Measurements from ENCODE around the gene PVALB. TPM values are rescaled to one million over a fixed set of nuclear protein-coding genes. Genes with fewer than 3 reads are reported as not detected.

PVALB gene
- polyA plus RNA-seq, 3 donors: 0.65 TPM; not detected in 2

DNA sequence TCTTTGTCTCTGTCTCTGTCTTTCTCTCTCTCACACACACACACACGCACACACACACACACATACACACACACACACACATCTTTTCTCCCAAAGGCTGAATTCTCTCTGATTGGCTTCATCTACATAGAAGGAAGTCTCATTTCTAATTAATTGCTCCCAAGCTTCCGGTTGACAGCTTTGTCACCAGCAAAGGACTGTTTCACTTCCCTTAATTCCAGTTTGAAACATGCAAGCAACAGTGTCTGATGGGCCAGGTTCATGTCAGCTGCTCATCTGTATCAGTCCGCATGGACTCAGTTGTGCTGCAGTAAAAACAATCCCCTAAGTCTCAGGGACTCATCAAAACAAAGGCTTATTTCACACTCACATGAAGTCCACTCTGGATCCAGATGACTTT lies 16.2 kb upstream of the PVALB start:
- DNase-seq: peak; percentile 78 to 87 (median 87)
- Histone ChIP-seq H3K27ac (ENCODE audit: low read depth in 1 of 2, low read length in 2 of 2) (no peak overlapping the region), H3K4me2 (replicated peaks; ENCODE audit: extremely low read depth, low read length, poor library complexity, severe bottlenecking) (peak overlapping the region; percentile 44), H3K27me3 (ENCODE audit: control insufficient read depth in 2 of 2, insufficient read depth in 2 of 2, low read length in 2 of 2) (peaks cover 50 to 73% of the 10 kb centered on the region in 2 donors), H3K9ac (ENCODE audit: insufficient read depth, low read length, poor library complexity, severe bottlenecking) (no peak overlapping the region), H3K36me3 (replicated peaks in 1 of 2; ENCODE audit: control insufficient read depth in 1 of 2, insufficient read depth in 2 of 2, low read length in 2 of 2) (no peaks in the 10 kb centered on the region), H3K4me1 (ENCODE audit: control insufficient read depth in 1 of 2, insufficient read depth in 2 of 2, low read length in 2 of 2) (peaks cover 26 to 28% of the 10 kb centered on the region in 2 donors), H2AFZ (ENCODE audit: insufficient read depth, low read depth, low read length, poor library complexity, severe bottlenecking) (no peak overlapping the region), H4K20me1 (ENCODE audit: insufficient read depth, low read length) (no peaks in the 10 kb centered on the region), H3K79me2 (ENCODE audit: insufficient read depth, low read length) (no peaks in the 10 kb centered on the region), H3K4me3 (replicated peaks in 1 of 3; ENCODE audit: low read depth in 2 of 3, low read length in 3 of 3) (peak overlapping the region in 1 of 3 experiments; percentile 20), H3K9me3 (replicated peaks in 1 of 2; ENCODE audit: control insufficient read depth in 1 of 2, insufficient read depth in 1 of 2, low read length in 2 of 2) (peaks cover 40 to 45% of the 10 kb centered on the region in 2 donors)
- peak overlapping the region in 1 of 2 donors; percentile 81 for H3K4me3 Mint-ChIP-seq
- peak overlapping the region; percentile 6 to 87 (median 70) for H3K27ac Mint-ChIP-seq
- TF ChIP-seq, protein P1, sequence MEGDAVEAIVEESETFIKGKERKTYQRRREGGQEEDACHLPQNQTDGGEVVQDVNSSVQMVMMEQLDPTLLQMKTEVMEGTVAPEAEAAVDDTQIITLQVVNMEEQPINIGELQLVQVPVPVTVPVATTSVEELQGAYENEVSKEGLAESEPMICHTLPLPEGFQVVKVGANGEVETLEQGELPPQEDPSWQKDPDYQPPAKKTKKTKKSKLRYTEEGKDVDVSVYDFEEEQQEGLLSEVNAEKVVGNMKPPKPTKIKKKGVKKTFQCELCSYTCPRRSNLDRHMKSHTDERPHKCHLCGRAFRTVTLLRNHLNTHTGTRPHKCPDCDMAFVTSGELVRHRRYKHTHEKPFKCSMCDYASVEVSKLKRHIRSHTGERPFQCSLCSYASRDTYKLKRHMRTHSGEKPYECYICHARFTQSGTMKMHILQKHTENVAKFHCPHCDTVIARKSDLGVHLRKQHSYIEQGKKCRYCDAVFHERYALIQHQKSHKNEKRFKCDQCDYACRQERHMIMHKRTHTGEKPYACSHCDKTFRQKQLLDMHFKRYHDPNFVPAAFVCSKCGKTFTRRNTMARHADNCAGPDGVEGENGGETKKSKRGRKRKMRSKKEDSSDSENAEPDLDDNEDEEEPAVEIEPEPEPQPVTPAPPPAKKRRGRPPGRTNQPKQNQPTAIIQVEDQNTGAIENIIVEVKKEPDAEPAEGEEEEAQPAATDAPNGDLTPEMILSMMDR (IDR thresholded peaks at IDR 0.05): no peak
- 8% methylated on average over 2 of the region's 3 CpGs for WGBS (ENCODE audit: insufficient coverage)
- peaks cover 6 to 27% of the 10 kb centered on the region in 2 donors for H3K36me3 Mint-ChIP-seq
- H3K9me3 Mint-ChIP-seq: peaks cover 26 to 55% (median 46%) of the 10 kb centered on the region in 7 donors
- intact Hi-C loops (cut with micrococcal nuclease): no loop called here
- H3K4me1 Mint-ChIP-seq: peaks cover 29% of the 10 kb centered on the region
- H3K27me3 Mint-ChIP-seq (ENCODE audit: low read depth in 3 of 3): peaks cover 72 to 79% (median 73%) of the 10 kb centered on the region in 3 donors

DNA sequence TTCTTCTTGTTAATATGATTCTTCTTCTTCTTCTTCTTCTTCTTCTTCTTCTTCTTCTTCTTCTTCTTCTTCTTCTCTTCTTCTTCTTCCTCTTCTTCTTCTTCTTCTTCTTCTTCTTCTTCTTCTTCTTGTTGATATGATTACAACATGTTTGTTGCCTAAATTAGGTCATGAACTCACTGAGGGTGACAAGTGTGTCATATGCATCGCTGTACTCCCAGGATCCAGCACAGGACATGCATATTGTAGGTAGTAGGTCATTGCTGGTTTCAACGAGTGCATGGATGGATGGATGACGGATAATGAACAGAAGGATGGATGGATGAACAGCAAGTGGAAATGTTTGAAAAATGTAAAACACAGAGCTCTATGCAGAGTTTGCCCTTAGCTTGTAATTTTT lies 14.9 kb upstream of the PVALB start:
- H3K9me3 ChIP-seq (replicated peaks in 1 of 2; ENCODE audit: control insufficient read depth in 1 of 2, insufficient read depth in 1 of 2, low read length in 2 of 2): peaks cover 28 to 31% of the 10 kb centered on the region in 2 donors
- H3K9ac ChIP-seq (ENCODE audit: insufficient read depth, low read length, poor library complexity, severe bottlenecking): no peak overlapping the region
- TF ChIP-seq, protein P1 (IDR thresholded peaks at IDR 0.05): no peak
- peaks cover 71 to 78% (median 74%) of the 10 kb centered on the region in 3 donors for H3K27me3 Mint-ChIP-seq (ENCODE audit: low read depth in 3 of 3)
- peaks cover 46 to 70% of the 10 kb centered on the region in 2 donors for H3K27me3 ChIP-seq (ENCODE audit: control insufficient read depth in 2 of 2, insufficient read depth in 2 of 2, low read length in 2 of 2)
- H3K4me3 Mint-ChIP-seq: peak overlapping the region in 1 of 2 donors; percentile 83
- peak in 2 of 3 donors; percentile 38 to 54 for DNase-seq
- peak overlapping the region; percentile 44 for H3K4me2 ChIP-seq (replicated peaks; ENCODE audit: extremely low read depth, low read length, poor library complexity, severe bottlenecking)
- intact Hi-C loops (cut with micrococcal nuclease): no loop called here
- peaks cover 30 to 36% of the 10 kb centered on the region in 2 donors for H3K4me1 ChIP-seq (ENCODE audit: control insufficient read depth in 1 of 2, insufficient read depth in 2 of 2, low read length in 2 of 2)
- peaks cover 6 to 21% of the 10 kb centered on the region in 2 donors for H3K36me3 Mint-ChIP-seq
- no peaks in the 10 kb centered on the region for H4K20me1 ChIP-seq (ENCODE audit: insufficient read depth, low read length)
- H3K4me3 ChIP-seq (replicated peaks in 1 of 3; ENCODE audit: low read depth in 2 of 3, low read length in 3 of 3): peak overlapping the region in 1 of 3 experiments; percentile 26
- 44% methylated on average over 3 of the region's 3 CpGs for WGBS (ENCODE audit: insufficient coverage)
- H3K9me3 Mint-ChIP-seq: peaks cover 15 to 44% (median 33%) of the 10 kb centered on the region in 7 donors
- no peak overlapping the region for H2AFZ ChIP-seq (ENCODE audit: insufficient read depth, low read depth, low read length, poor library complexity, severe bottlenecking)
- peaks cover 37% of the 10 kb centered on the region for H3K4me1 Mint-ChIP-seq
- no peaks in the 10 kb centered on the region for H3K36me3 ChIP-seq (replicated peaks in 1 of 2; ENCODE audit: control insufficient read depth in 1 of 2, insufficient read depth in 2 of 2, low read length in 2 of 2)
- no peak overlapping the region for H3K27ac ChIP-seq (ENCODE audit: low read depth in 1 of 2, low read length in 2 of 2)
- H3K79me2 ChIP-seq (ENCODE audit: insufficient read depth, low read length): no peaks in the 10 kb centered on the region
- peak overlapping the region in 5 of 7 donors; percentile 9 to 86 (median 62) for H3K27ac Mint-ChIP-seq

All from CD14-positive monocyte (primary cell).